ENCODE results near the gene WDR33.
"Not testable (repeated sequence)": the region's sequence is repeated elsewhere in the genome, so short reads cannot be mapped to it uniquely, and the experiment has no call there.

Gene WDR33

GRCh38 chr2:127818794-127819425 lies 7.9 kb upstream of the WDR33 start:
- Histone ChIP-seq H3K27me3 (replicated peaks; ENCODE audit: insufficient read depth, low read length) (no peaks in the 10 kb centered on the region), H3K4me2 (ENCODE audit: low read depth, low read length) (no peak overlapping the region), H3K79me2 (ENCODE audit: low read length) (no peaks in the 10 kb centered on the region), H3K9ac (ENCODE audit: low read length) (no peak overlapping the region), H3F3A (ENCODE audit: insufficient read depth, low read length) (no peaks in the 10 kb centered on the region), H3K9me3 (replicated peaks; ENCODE audit: insufficient read depth, low read length) (0 out of 2 replicates have a peak, but pooled peaks cover 3% of the 10 kb centered on the region), H2AFZ (ENCODE audit: low read length) (no peak overlapping the region), H3K4me3 (ENCODE audit: low read length) (no peak overlapping the region), H3K36me3 (replicated peaks; ENCODE audit: insufficient read depth, low read length) (no peaks in the 10 kb centered on the region), H3K27ac (ENCODE audit: low read length) (no peak overlapping the region), H4K20me1 (ENCODE audit: insufficient read depth, low read length) (no peaks in the 10 kb centered on the region), H3K9me2 (replicated peaks; ENCODE audit: insufficient read depth, low read length) (no peaks in the 10 kb centered on the region), H3K4me1 (ENCODE audit: low read length) (no peaks in the 10 kb centered on the region)
- no peak for DNase-seq
- TF ChIP-seq CTCF (IDR thresholded peaks at IDR 0.05; ENCODE audit: low read length) (no peak), EZH2phosphoT487 (IDR thresholded peaks at IDR 0.05; ENCODE audit: low read length) (no peak), EZH2 (optimal IDR thresholded peaks at IDR 0.05; ENCODE audit: low read depth, low read length) (no peak)

GRCh38 chr2:127818241-127818640 lies 7.3 kb upstream of the WDR33 start:
- Histone ChIP-seq H3K27ac (ENCODE audit: low read length) (no peak overlapping the region), H3K4me1 (ENCODE audit: low read length) (no peaks in the 10 kb centered on the region), H3K27me3 (replicated peaks; ENCODE audit: insufficient read depth, low read length) (no peaks in the 10 kb centered on the region), H3K9me2 (replicated peaks; ENCODE audit: insufficient read depth, low read length) (no peaks in the 10 kb centered on the region), H3K4me3 (ENCODE audit: low read length) (no peak overlapping the region), H4K20me1 (ENCODE audit: insufficient read depth, low read length) (no peaks in the 10 kb centered on the region), H3K9me3 (replicated peaks; ENCODE audit: insufficient read depth, low read length) (0 out of 2 replicates have a peak, but pooled peaks cover 3% of the 10 kb centered on the region), H3K4me2 (ENCODE audit: low read depth, low read length) (no peak overlapping the region), H3F3A (ENCODE audit: insufficient read depth, low read length) (no peaks in the 10 kb centered on the region), H3K79me2 (ENCODE audit: low read length) (no peaks in the 10 kb centered on the region), H3K36me3 (replicated peaks; ENCODE audit: insufficient read depth, low read length) (no peaks in the 10 kb centered on the region), H2AFZ (ENCODE audit: low read length) (no peak overlapping the region), H3K9ac (ENCODE audit: low read length) (no peak overlapping the region)
- DNase-seq: no peak
- TF ChIP-seq EZH2phosphoT487 (IDR thresholded peaks at IDR 0.05; ENCODE audit: low read length) (no peak), CTCF (IDR thresholded peaks at IDR 0.05; ENCODE audit: low read length) (no peak), EZH2 (optimal IDR thresholded peaks at IDR 0.05; ENCODE audit: low read depth, low read length) (no peak)

- TF ChIP-seq EZH2 (optimal IDR thresholded peaks at IDR 0.05; ENCODE audit: low read depth, low read length) (no peak), EZH2phosphoT487 (IDR thresholded peaks at IDR 0.05; ENCODE audit: low read length) (no peak), CTCF (IDR thresholded peaks at IDR 0.05; ENCODE audit: low read length) (no peak)
- H3K9ac ChIP-seq (ENCODE audit: low read length): no peak overlapping the region
- no peak overlapping the region for H3K4me3 ChIP-seq (ENCODE audit: low read length)
- H3K36me3 ChIP-seq (replicated peaks; ENCODE audit: insufficient read depth, low read length): no peaks in the 10 kb centered on the region
- H3K9me2 ChIP-seq (replicated peaks; ENCODE audit: insufficient read depth, low read length): no peaks in the 10 kb centered on the region
- peaks cover 8% of the 10 kb centered on the region for H3K4me1 ChIP-seq (ENCODE audit: low read length)
- DNase-seq: no peak
- H2AFZ ChIP-seq (ENCODE audit: low read length): no peak overlapping the region
- H3K9me3 ChIP-seq (replicated peaks; ENCODE audit: insufficient read depth, low read length): no peaks in the 10 kb centered on the region
- H3F3A ChIP-seq (ENCODE audit: insufficient read depth, low read length): peaks cover 12% of the 10 kb centered on the region
- H3K79me2 ChIP-seq (ENCODE audit: low read length): peaks cover 20% of the 10 kb centered on the region
- H3K27ac ChIP-seq (ENCODE audit: low read length): no peak overlapping the region
- no peak overlapping the region for H3K4me2 ChIP-seq (ENCODE audit: low read depth, low read length)
- H3K27me3 ChIP-seq (replicated peaks; ENCODE audit: insufficient read depth, low read length): no peaks in the 10 kb centered on the region
- no peaks in the 10 kb centered on the region for H4K20me1 ChIP-seq (ENCODE audit: insufficient read depth, low read length)
These were observed 3.7 kb upstream of the WDR33 start for GRCh38 chr2:127814677-127815076.

DNA sequence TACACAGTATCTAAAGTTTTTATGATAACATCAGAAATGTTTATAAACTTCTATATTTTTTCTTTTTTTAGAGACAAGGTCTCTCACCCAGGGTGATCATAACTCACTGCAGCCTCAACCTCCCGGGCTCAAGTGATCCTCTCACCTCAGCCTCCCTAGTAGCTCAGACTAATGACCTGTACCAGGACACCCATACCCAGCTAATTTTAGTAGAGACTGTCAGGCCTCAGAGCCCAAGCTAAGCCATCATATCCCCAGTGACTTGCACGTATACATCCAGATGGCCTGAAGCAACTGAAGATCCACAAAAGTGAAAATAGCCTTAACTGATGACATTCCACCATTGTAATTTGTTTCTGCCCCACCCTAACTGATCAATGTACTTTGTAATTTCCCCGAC lies 1.5 kb upstream of the WDR33 start:
- H3K27ac ChIP-seq (ENCODE audit: low read length); H2AFZ ChIP-seq (ENCODE audit: low read length); H3K9me2 ChIP-seq (replicated peaks; ENCODE audit: insufficient read depth, low read length); H3K9ac ChIP-seq (ENCODE audit: low read length); H3K36me3 ChIP-seq (replicated peaks; ENCODE audit: insufficient read depth, low read length); H3K4me3 ChIP-seq (ENCODE audit: low read length); H3K27me3 ChIP-seq (replicated peaks; ENCODE audit: insufficient read depth, low read length); H3K9me3 ChIP-seq (replicated peaks; ENCODE audit: insufficient read depth, low read length); DNase-seq; H3K4me2 ChIP-seq (ENCODE audit: low read depth, low read length): not testable (repeated sequence)
- peaks cover 42% of the 10 kb centered on the region for H3K79me2 ChIP-seq (ENCODE audit: low read length)
- peaks cover 20% of the 10 kb centered on the region for H3K4me1 ChIP-seq (ENCODE audit: low read length)
- peaks cover 20% of the 10 kb centered on the region for H3F3A ChIP-seq (ENCODE audit: insufficient read depth, low read length)
- peaks cover 12% of the 10 kb centered on the region; the same call in 1 of the 2 replicates for H4K20me1 ChIP-seq (ENCODE audit: insufficient read depth, low read length)
